Testis (tissue), 2 donors: ENCODE measurements around the gene FALEC.

Experiments used
- POLR2A ChIP-seq: fragments of 450-650 bp; IDR thresholded peaks from one replicate; pipeline ENCODE4 v1.6.1; 2017; ENCODE audit warnings: antibody characterized with exemption, mild to moderate bottlenecking, moderate library complexity
- TF ChIP-seq, protein P1 (sequence below), 3 experiments: fragments of 450-650 bp in 2 of 3; fragments of 200-600 bp in 1 of 3; sonication (generic) in 1 of 3; IDR thresholded peaks; one replicate each; pipeline ENCODE4 v1.5.1; 2016 to 2019; ENCODE audit warnings: antibody characterized with exemption in 3 of 3, mild to moderate bottlenecking in 2 of 3, moderate library complexity in 1 of 3

DNA sequence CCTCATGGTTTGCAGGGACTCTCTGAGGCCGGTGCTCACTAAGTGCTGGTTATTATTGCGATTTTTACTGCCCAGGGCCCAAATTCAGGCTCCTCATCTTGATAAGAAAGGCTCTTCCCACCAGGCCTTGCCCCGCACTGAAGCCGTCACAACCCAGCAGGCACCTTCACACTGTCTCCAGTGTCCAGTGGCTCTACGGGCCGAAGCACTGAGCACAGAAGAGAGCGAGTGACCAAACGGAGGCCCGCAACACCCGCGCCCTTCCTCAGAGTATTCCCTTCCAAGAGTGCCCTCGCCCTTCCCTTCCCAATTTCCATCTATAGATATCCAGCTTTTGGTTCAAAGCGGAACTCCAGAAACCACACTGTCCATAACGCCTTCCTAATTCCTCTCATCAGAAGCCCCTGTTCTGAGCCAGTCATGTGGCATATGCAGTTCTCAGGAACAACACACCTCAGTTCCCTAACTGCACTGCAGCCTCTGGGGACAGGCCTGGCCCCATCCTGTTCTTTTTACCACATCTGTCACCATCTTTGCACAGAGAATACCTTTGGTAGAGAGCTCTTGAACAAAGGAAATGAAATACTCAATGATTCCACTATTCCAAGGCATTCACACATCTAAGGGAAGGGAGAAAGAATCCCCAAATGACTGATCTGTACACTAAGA is 15.1 kb downstream of the FALEC start:
- TF ChIP-seq, protein P1, sequence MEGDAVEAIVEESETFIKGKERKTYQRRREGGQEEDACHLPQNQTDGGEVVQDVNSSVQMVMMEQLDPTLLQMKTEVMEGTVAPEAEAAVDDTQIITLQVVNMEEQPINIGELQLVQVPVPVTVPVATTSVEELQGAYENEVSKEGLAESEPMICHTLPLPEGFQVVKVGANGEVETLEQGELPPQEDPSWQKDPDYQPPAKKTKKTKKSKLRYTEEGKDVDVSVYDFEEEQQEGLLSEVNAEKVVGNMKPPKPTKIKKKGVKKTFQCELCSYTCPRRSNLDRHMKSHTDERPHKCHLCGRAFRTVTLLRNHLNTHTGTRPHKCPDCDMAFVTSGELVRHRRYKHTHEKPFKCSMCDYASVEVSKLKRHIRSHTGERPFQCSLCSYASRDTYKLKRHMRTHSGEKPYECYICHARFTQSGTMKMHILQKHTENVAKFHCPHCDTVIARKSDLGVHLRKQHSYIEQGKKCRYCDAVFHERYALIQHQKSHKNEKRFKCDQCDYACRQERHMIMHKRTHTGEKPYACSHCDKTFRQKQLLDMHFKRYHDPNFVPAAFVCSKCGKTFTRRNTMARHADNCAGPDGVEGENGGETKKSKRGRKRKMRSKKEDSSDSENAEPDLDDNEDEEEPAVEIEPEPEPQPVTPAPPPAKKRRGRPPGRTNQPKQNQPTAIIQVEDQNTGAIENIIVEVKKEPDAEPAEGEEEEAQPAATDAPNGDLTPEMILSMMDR (IDR thresholded peaks at IDR 0.05): no peak
- no peak for TF ChIP-seq POLR2A
